ENCODE measurements around the gene CTSK.
"Not testable (repeated sequence)": the region's sequence is repeated elsewhere in the genome, so short reads cannot be mapped to it uniquely, and the experiment has no call there.

The CTSK gene

DNA sequence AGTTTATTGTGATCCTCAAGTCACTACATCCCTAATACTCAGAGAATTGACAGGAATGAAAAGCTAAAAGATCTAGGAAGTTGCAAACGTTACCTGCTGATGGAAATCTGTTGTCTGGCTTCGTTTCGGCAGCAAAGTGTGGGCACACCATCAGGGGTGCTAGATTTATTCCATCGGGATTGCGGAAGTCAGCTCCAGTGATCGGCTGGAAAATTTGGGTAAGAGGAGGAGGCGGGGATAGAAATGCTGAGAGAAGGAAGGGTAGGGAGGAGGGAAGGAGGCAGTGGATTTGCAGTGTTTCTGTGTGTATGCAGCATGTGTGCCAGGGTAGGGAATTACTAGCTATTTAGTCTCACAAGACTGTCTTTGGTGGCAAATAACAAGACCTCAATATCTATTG lies at the start of gene CTSK:
Gene CTSK (minus strand): TSS at position 140 of the 400 bp plus-strand sequence. CDS start 1,455 bp downstream, outside the sequence.
- no peak for DNase-seq (ENCODE audit: low spot score)

DNA sequence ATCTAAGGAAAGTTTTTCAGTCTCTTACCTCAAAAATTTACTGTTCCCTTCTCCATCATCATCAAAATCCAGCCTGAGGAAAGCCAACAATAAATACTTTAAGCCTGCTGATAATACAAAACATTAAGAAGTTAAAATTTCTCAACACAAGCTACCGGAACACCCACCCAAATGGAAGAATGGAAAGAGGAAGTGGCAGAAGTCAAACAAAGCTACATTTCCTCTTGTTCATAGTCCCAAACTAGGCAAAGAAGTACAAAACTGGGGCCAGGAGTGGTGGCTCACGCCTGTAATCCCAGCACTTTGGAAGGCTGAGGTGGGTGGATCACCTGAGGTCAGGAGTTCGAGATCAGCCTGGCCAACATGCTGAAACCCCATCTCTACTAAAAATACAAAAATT lies 44.7 kb upstream of the CTSK start:
- not testable (repeated sequence) for DNase-seq (ENCODE audit: low spot score)

GRCh38 chr1:150850801-150851362 lies 42.8 kb upstream of the CTSK start:
- not testable (repeated sequence) for DNase-seq (ENCODE audit: low spot score)

DNA sequence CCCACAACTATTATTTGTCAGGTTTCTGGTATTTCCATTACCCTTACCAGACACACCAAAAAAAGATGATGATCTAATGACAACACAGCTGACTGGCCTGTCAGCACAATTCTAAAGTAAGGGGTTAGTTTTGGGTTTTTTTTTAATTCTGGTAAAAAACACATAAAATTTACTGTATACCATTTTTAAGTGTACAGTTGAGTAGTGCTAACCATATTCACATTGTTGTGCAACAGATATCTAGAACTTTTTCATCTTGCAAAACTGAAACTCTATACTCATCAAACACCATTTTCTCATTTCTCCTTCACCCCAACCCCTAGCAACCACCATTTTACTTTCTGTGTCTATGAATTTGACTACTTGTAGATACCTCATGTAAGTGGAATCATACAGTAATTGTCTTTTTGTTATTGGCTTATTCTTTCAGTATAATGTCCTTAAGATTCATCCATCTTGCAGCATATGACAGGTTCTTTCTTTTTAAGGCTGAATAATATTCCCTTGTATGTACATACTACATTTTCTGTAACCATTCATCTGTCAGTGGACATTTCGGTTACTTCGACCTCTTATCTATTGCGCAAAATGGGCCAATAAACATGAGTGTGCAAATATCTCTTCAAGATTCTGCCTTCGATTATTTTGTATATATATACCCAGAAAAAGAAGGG lies 38.5 kb upstream of the CTSK start:
- no peak for DNase-seq (ENCODE audit: low spot score)

DNA sequence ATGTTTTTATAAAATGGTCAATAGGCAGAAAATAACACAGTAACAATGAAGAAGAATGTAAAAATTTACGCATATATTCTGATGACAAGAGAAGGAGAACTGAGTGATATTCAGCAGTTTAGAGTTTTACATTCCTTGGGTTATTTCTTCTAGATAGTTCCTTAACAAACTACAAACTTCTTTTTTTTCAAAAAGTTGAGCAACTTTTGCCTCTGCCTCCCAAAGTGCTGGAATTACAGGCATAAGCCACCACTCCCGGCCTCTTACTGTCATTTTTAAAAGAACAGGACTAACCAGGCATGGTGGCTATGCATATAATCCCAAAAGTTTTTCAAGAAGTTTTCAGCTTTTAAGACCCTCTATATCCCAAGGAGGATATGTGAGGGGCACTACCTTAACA lies 35.4 kb upstream of the CTSK start:
- no peak for DNase-seq (ENCODE audit: low spot score)

DNA sequence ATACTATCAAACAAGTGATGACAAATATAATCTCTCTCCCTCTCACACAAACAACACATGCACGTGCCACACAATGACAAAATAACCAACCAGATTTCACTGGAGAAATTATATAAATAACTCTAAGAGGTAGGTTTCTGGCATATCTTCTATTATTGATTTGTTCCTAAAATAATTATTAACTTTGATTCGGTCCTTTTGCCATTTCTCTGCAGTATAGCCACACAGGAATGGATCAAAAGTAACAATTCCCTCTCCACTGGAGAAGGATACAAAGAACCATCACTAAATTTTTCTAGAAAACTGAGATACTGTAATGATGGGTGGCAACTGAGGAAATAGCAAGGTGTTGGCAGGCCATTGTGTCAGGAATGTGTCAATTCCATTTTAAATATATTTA lies 34.9 kb upstream of the CTSK start:
- DNase-seq (ENCODE audit: low spot score) = no peak

GRCh38 chr1:150842343-150842742 lies 34.3 kb upstream of the CTSK start:
- no peak for DNase-seq (ENCODE audit: low spot score)

- DNase-seq (ENCODE audit: low spot score) = no peak
Measured at GRCh38 chr1:150841626-150842025, 33.6 kb upstream of the CTSK start.

GRCh38 chr1:150840850-150841249 lies 32.8 kb upstream of the CTSK start:
- not testable (repeated sequence) for DNase-seq (ENCODE audit: low spot score)

DNA sequence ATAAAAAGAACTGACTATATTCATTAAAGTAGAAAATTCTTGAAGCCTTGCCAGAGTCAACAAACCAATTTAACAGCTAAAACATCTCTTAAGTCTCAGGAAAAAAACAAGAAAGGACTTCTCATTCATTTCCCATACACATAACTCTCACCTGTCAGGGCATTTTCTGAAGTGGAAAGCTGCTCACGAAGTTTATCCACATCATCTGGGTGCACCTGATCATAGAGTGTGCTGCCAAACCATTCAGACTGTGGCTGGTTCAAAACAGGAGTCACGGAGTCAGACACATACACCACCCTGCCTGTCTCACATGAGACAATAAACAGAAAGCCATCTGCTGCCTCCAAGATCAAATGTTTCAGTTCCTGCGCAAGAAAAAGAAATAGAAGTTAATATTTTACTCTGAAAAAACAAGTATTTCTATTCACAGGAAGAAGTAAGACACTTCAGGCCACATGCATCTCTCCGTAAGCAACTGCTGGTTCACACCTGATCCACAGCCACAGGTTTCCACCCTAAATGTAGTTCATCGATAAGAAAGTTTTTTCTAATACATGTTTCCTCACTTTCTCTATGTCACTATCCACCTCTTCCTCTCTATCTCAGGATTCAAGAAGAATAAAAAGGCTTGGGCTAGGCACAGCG lies 28.2 kb upstream of the CTSK start:
- no peak for DNase-seq (ENCODE audit: low spot score)

- DNase-seq (ENCODE audit: low spot score) = not testable (repeated sequence)
Measured at GRCh38 chr1:150833961-150834360, 25.9 kb upstream of the CTSK start.

GRCh38 chr1:150832597-150832996 lies 24.5 kb upstream of the CTSK start:
- DNase-seq (ENCODE audit: low spot score) = no peak

GRCh38 chr1:150829751-150830150 lies 21.7 kb upstream of the CTSK start:
- no peak for DNase-seq (ENCODE audit: low spot score)

- no peak for DNase-seq (ENCODE audit: low spot score)
Measured at GRCh38 chr1:150826299-150826698, 18.2 kb upstream of the CTSK start.

DNA sequence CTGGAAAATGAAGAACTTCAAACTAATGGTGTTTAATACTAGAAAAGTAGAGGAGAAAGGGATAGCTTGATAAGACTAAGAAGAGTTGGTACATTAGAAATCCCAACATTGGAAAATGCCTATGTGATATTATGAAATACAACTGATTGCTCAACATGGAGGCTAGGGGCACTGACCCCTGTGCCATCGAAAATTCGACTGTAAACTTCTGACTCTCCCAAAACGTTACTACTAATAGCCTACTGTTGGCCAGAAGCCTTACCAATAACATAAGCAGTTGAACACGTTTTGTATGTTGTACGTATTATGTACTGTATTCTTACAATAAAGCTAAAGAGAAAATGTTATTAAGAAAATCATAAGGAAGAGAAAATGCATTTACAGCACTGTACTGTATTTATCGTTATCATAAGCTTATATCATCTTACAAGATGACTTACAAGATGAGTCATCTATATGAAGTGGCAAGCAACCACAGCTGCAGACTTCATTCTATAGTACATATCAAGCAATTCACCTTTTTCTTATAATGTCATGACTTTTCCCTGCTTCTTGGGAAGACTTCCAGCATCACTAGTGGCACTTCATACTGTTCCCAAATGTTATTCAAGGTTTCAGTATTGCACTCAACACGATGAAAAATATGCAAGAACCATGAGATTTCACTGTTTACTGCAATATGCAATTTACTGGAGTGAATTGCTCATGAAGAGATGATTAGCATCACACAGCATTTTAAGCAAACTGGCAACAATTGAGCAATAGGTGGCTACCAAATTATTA lies 12.9 kb upstream of the CTSK start:
- no peak for DNase-seq (ENCODE audit: low spot score)

DNA sequence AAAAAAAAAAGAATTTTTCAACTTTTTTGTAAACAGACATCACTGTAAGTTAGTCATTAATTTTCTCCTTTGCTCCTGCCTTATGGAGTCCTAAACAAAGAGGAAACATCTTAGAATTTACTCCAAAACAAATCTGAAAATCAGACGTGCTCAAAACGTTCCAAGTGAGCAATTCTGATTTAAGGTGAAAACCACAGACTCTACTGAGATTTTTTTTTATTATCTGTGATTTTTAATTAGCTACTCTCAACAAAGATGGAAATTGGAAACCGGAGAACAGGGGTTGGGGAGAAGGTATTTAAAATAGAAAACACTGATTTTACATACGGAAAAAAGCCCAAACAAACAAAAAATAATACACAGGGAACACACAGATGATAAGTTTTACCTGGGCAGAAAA lies 7.8 kb upstream of the CTSK start:
- no peak for DNase-seq (ENCODE audit: low spot score)

- no peak for DNase-seq (ENCODE audit: low spot score)
Measured at GRCh38 chr1:150813028-150813707, 5.1 kb upstream of the CTSK start.

GRCh38 chr1:150810958-150811659 lies 3.0 kb upstream of the CTSK start:
- DNase-seq (ENCODE audit: low spot score) = no peak

GRCh38 chr1:150809651-150810050 lies 1.6 kb upstream of the CTSK start:
- no peak for DNase-seq (ENCODE audit: low spot score)

DNA sequence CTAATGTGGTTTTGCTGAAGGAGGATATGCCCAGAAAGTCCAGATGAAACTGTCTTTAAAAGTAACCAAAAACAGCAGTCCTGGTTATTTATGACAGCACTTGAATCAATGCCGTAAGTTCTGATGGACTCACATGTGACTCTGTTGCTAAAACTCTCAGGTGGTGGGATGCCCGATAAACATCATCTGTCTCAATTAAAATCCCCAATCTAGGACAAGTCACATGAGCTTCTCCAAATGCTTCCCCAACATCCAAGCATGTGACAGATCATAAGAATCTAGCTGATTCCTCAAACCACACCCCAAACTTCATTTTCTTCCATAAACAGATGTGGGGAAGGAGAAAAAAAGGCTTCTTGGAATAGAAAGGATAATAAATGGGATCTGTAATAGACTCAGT lies 786 bp upstream of the CTSK start:
- no peak for DNase-seq (ENCODE audit: low spot score)

DNA sequence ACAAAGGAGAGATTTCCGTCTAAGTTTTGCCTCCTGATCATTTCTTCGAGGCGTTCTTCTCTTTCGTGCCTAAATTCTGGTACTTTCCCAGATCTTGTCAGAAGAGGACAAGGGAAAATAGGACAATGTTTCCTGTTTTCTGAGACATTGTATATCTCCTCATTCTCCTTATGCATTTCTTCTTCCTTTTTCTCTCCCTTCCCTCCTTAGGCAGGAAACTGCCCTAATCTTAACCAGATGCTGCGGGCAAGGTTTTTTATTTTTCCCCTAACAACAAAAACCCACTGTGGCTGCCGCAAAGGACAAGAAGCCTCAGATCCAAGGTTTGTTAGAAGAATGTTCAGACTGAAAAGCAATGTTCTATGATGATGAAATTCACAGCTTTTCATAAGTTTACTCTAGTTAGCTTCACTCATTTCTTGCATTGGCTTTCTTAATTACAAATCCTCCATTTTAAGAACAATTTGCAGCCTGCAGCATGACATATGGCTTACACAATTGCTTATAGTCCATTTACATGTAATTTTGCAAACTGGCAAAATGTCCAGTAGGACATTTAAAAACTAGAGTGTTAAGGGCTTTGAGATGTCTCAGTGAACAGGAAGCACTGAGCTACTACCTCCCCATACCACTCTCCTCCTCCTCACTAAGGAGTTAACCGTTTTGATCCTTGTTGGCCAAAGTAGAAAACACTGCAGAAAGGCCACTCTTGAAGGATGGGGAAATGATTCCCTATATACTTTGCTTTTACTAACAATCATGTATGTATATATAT lies 624 bp downstream of the CTSK start:
- no peak for DNase-seq (ENCODE audit: low spot score)

Measured in hematopoietic multipotent progenitor cell treated with erythropoietin and hydrocortisone succinate and interleukin-3 and kit ligand, for 17 days (in vitro differentiated cells).